ENCODE data around the gene ZNF330.
"Not testable (repeated sequence)": the region's sequence is repeated elsewhere in the genome, so short reads cannot be mapped to it uniquely, and the experiment has no call there.

ZNF330 gene

DNA sequence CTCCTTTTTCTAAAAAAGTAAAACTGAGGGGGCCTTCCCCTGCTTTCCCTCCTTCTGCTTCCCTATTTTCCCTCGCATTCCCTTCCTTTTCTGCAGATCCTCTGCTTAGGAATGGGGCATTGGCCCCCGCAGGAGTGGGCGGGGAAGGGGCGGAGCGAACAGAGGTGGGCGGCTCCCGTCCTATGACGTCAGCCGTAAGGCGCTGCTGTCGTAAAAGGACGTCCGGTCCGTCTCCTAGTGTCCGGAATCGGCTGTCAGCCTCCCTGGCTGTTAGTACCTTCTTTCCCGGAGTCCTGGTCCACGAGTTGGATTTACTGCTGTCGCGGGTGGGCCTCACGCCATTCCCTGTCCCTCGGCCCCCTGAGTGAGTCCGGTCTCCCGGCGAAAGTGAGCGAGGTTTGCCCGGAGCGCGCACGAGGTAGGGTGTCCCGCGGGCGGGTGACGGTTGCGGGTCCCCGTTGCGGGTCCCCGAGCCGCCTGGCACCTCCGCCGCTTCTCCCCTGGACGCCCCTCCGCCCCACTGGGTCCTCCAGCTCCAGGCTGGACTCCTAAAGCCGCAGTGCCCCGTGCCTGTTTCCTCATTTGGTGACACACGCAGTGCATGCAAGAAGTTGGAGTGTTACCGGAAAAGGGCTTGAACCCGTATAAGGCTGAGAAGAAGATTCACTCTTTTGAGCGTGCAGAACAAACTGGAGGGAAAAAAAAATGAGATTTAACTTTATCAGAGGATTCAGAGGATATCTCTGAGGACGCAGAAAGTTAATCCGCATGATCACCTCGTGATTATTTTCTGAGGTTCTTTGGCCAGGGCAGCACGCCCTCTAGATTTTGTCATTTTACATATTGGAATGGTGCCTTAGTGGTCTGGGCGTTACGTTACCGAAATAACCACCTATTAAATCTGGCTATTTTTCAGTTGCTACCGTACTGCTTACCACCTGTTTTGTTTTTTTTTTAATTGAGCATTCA is at the start of gene ZNF330:
TSS of gene ZNF330 (plus strand) at position 205 of the 969 bp plus-strand sequence. CDS start 1,477 bp downstream, outside the sequence.
- peak; percentile 86 to 91 for DNase-seq

- DNase-seq: no peak
Measured at GRCh38 chr4:141174457-141174856, 46.2 kb upstream of the ZNF330 start.

GRCh38 chr4:141177171-141177570 is 43.5 kb upstream of the ZNF330 start:
- DNase-seq: no peak

GRCh38 chr4:141179474-141180373 is 41.0 kb upstream of the ZNF330 start:
- no peak for DNase-seq

DNA sequence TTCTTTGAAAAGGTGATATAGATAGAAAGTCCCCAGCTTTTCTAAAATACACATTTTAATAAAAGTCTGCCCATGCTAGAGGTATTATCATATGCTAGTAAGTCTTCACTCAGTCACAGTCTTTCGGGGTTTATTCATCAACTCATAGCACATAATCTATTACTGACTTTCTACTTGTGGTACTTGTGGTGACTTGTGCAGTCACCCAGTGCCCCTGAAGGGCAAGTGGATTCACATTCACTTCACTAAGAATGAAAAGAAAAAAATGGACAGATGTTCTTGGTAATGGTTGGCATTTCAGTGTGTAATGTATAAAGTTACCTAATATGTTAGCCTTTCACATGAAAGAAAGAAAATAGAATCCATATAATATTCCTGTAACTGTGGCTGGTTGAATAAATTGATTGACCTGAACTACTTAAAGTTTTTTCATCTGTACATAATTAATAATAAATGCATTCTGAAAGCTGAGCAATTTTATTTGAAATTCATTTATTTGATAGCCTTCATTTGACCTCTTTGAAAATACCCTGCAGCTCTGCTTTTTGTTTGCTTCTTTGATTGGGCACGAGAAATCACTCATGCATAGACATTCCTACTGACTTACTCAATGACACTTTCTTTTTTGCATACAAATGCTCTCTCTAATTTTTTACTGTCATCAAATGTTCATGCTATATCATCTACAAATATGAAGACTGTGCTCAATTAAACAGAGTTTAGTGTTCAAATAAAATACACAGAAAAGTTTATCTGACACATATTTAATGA is 39.5 kb upstream of the ZNF330 start:
- no peak for DNase-seq

GRCh38 chr4:141183491-141183890 is 37.2 kb upstream of the ZNF330 start:
- DNase-seq: not testable (repeated sequence)

DNA sequence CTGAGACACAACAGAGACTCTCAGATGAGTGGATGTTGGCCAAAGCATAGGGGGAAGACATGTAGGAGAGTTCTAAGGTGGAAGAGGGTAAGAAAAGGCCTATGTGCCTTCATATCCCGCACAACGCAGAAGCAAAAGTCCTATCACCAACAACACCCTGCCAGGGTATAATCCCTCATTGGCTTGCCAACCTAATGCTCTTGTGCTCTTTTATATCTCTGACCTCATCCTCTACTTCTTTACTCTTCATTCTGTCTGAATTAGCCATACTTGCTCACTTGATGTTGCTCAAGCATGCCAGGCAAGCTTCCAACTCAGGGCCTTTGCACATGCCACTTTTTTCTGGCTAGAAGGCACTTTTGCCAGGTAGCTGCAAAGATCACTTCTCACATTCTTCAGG is 28.1 kb upstream of the ZNF330 start:
- DNase-seq: no peak

DNA sequence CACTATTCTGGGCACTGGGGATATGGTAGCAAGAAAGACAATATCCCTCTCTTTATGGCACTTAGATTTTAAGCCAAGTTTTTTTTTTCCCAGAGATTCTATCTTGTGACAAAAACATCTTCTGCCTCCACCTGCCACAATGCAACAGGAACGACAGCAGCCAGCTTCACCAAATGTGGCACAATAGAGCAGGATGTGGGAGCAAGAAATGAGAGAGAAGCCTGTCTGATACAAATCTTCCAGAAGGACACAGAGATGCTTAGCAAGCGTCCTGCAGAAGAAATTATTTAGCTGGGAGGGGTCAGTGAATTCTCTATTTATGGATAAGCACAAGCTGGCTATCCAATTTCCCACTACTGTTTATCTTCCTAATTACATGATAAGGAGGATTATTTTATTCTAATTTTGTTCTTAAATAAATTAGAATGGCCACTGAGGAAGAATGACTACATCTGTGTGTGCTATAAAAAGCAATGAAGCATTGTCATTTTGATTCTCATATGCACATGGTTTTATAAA is 27.1 kb upstream of the ZNF330 start:
- no peak for DNase-seq

- DNase-seq: no peak
Measured at GRCh38 chr4:141195095-141195707, 25.5 kb upstream of the ZNF330 start.

DNA sequence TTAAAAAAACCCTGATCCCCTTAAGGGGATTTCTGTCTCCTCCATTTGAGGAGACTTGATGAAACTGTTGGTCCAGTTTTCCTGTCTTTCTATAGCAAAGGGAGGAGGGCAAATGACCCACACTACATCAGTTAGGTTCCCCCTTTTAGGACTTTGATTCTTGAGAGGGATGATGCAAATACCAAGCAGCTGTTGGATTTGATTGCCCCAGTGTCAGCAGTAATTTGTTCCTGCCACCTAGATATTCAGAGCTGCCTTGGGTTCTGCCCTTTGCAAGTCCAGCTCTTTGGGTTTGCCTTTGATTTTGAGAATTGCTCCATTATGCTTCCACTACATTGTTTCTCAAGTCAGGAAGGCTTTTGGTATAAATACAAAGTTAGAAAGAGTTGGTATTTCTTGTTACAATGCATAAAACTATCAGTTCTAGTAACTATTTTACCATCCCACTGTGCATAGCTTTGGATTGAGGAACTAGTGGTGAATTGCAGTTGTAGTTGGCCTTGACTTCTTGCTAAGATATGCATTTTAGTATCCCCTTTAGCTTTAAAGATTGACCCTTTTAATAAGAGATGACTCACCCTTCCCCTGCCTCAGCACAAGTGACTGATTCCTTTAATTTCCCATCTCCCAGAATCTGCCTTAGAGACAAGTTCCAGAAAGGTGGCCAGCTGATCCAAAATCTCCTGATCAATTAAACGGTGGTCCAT is 24.3 kb upstream of the ZNF330 start:
- DNase-seq: no peak

- no peak for DNase-seq
Measured at GRCh38 chr4:141207961-141208360, 12.7 kb upstream of the ZNF330 start.

- no peak for DNase-seq
Measured at GRCh38 chr4:141210168-141210567, 10.5 kb upstream of the ZNF330 start.

GRCh38 chr4:141213550-141213991 is 7.1 kb upstream of the ZNF330 start:
- DNase-seq: no peak

GRCh38 chr4:141215030-141215429 is 5.7 kb upstream of the ZNF330 start:
- DNase-seq: no peak

DNA sequence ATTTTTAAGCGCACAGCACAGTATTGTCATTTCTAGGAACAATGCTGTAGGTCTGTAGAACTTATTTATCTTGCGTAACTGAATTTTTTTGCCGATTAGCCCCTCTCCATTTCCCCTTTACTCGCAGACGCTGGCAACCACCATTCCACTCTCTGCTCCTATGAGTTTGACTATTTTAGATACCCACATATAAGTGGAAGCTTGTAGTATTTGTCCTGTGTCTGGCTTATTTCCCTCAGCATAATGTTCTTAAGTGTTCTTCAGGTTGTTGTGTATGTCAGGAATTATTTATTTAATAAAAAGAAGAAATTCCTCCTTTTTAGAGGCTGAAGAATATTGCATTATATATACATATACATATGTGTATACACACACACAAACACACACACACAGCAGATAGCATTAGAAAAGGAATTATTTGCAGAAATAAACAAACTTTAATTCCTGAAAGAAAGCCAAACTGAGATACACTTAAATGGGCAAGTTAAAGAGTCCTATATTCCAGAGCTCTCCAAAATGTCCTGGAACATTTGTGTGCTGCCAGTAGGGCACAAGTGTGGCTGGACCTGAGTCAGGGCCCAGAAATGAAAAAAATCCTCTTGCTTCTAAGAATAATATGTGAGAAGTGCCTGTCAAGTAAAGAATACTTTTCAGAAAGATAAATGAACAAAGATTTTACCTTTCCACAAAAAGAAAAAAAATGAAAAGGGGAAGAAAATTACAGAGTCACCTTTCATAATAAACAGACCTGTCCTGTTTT is 4.5 kb upstream of the ZNF330 start:
- no peak for DNase-seq

DNA sequence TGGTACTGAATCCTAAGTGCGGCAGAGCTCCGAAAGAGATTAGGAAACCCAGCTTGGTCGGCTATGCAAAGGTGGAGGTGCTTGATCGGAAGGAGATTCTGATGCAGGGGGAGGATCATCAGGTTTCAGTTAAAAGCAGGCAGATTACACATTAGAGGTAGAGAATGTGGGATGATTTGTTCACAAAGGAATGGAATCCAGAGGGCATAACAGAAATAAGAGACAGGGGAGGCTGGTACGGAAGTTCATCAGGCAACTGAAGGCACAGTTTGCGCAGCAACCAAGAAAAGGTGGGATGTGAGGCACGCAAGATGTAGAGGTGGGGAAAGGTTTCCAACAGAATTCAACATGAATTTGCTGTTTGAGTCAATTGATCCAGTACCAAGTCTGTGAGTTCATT is 424 bp upstream of the ZNF330 start:
- DNase-seq: peak in 1 of 2 donors; percentile 7

GRCh38 chr4:141223418-141223817 is 2.7 kb downstream of the ZNF330 start:
- DNase-seq: no peak

GRCh38 chr4:141227280-141227679 is 6.6 kb downstream of the ZNF330 start:
- DNase-seq: not testable (repeated sequence)

- no peak for DNase-seq
Measured at GRCh38 chr4:141229408-141230101, 8.9 kb downstream of the ZNF330 start.

DNA sequence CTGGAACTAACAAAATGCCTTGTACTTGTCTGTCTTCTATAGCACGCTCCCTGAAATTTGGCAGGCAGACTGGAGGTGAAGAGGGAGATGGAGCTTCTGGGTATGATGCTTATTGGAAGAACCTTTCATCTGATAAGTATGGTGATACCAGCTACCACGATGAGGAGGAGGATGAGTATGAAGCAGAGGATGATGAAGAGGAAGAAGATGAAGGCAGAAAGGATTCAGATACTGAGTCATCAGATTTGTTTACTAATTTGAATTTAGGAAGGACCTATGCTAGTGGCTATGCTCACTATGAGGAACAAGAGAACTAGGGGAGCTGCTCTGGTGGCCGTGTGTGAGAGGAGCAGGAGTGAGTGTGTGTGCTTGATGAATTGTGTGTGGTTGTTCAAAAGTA is 13.0 kb downstream of the ZNF330 start:
- DNase-seq: no peak

All from activated CD4-positive, alpha-beta T cell treated with anti-CD3 and anti-CD28 coated beads for 4 hours (primary cell).